Measurements from ENCODE around the gene MRPL46. TPM values are rescaled to one million over a fixed set of nuclear protein-coding genes. Genes with fewer than 3 reads are reported as not detected.

Gene MRPL46
- total and polyA plus RNA-seq, 2 of the 13 experiments (the other 11 are each of a cell fraction or from before 2014, with no cell fraction given): 62.9 to 79.2 TPM

DNA sequence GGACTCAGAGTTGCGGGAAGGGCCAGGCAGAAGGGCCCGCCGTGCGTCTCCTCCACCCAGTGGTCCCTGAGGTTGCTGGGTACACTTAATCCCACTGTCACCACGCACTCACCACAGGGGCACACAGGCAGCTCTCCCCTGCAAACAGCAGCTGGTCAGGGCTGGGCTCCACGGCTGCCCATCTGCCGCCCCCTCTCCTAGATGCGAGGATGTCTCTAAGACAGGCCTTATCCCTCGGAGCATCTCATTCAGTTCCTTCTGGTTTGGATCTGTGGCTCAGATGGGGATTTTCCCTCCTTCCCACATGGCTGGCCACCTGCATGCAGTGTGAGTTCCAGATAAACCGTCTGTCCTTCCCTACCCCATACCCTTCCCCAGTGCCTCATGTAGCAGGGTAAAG, 26.7 kb upstream of the MRPL46 start:
- FAIRE-seq (no peak), ATAC-seq (no peak), DNase-seq (ENCODE audit: low spot score) (no peak)
- Histone ChIP-seq H3K4me3 (replicated peaks in 1 of 3; ENCODE audit: insufficient read depth in 1 of 3, low read depth in 2 of 3, low read length in 3 of 3) (no peak overlapping the region), H2AFZ (ENCODE audit: low read length) (no peak overlapping the region), H3K4me1 (ENCODE audit: insufficient read depth, low read length) (peaks cover 12% of the 10 kb centered on the region), H3K9me3 (ENCODE audit: low read length) (no peaks in the 10 kb centered on the region), H3K4me2 (ENCODE audit: low read depth, low read length) (no peak overlapping the region), H3K79me2 (ENCODE audit: insufficient read depth, low read length) (no peaks in the 10 kb centered on the region), H3K36me3 (replicated peaks in 1 of 2; ENCODE audit: control insufficient read depth in 1 of 2, insufficient read depth in 2 of 2, low read length in 2 of 2) (no peaks in the 10 kb centered on the region), H4K20me1 (ENCODE audit: insufficient read depth, low read length) (no peaks in the 10 kb centered on the region), H3K27me3 (ENCODE audit: control insufficient read depth in 1 of 2, insufficient read depth in 2 of 2, low read length in 2 of 2) (no peaks in the 10 kb centered on the region), H3K9ac (ENCODE audit: insufficient read depth, low read depth, low read length) (no peak overlapping the region), H3K27ac (ENCODE audit: extremely low read length, insufficient read depth, low read length) (no peak overlapping the region)
- in situ Hi-C loops (cut with HindIII; ENCODE audit: extremely low pct_ligation_motif_present, low pct_unique_long_range_greater_than_20kb) (no loop called here), intact Hi-C loops (cut with micrococcal nuclease; ENCODE audit: unreplicated experiment) (no loop called here)
- BruUV-seq (replicated peaks): no TSS peak
- 87% methylated on average over 6 of the region's 10 CpGs for WGBS (ENCODE audit: low lambda C conversion rate)
- TF ChIP-seq, protein P1, sequence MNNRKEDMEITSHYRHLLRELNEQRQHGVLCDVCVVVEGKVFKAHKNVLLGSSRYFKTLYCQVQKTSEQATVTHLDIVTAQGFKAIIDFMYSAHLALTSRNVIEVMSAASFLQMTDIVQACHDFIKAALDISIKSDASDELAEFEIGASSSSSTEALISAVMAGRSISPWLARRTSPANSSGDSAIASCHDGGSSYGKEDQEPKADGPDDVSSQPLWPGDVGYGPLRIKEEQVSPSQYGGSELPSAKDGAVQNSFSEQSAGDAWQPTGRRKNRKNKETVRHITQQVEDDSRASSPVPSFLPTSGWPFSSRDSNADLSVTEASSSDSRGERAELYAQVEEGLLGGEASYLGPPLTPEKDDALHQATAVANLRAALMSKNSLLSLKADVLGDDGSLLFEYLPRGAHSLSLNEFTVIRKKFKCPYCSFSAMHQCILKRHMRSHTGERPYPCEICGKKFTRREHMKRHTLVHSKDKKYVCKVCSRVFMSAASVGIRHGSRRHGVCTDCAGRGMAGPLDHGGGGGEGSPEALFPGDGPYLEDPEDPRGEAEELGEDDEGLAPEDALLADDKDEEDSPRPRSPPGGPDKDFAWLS (CRISPR knock-in tag; IDR thresholded peaks at IDR 0.05; ENCODE audit: borderline replicate concordance): no peak
- TF ChIP-seq ZNF543 (CRISPR knock-in tag; IDR thresholded peaks at IDR 0.05): no peak
- no peak for TF ChIP-seq ZNF549 (CRISPR knock-in tag; IDR thresholded peaks at IDR 0.05)
- TF ChIP-seq, protein P2, sequence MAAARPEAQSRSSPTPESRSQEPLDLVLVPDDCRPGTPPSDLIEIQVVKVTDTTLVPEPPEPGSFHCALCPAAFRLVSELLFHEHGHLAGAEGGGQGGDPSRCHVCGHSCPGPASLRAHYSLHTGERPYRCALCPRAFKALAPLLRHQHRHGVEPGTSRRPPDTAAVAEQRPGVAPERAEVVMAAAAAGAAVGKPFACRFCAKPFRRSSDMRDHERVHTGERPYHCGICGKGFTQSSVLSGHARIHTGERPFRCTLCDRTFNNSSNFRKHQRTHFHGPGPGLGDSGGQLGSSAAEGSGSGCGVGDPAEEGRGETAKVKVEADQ (CRISPR knock-in tag; IDR thresholded peaks at IDR 0.05; ENCODE audit: borderline replicate concordance): no peak
- TF ChIP-seq ZNF724P (CRISPR knock-in tag; IDR thresholded peaks at IDR 0.05; ENCODE audit: borderline replicate concordance): no peak
- ChIA-PET POLR2A (interaction anchor here (0.7 kb wide), 1 partner anchor 46 kb away, joined by 3 read pairs; no protein-coding TSS in a partner anchor), CTCF (ENCODE audit: low intra/inter-chr PET ratio, low total read pairs) (no interaction called here)

DNA sequence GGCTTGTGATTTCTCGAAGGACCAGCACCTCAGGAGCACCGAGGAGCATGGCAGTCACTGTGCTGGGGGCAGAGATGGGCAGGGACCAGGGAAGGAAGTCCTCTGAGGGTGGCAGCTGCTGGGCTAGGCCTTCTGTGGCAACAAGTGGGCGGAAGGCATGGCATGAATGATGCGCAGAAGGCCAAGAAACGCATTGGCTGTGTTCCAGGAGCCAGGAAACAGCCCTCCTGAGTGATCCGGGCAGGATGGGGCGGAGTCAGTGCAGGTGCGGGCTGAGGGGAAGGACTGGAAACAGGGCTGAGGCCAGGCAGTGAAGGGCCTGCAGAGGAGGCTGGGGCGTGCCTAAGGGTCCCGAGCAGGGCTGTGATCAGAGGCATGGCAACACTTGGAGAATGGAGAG, 24.0 kb upstream of the MRPL46 start:
- POLR2A ChIA-PET: no interaction called here
- CTCF ChIA-PET (ENCODE audit: low intra/inter-chr PET ratio, low total read pairs): no interaction called here
- Histone ChIP-seq H2AFZ (ENCODE audit: low read length) (no peak overlapping the region), H3K36me3 (replicated peaks in 1 of 2; ENCODE audit: control insufficient read depth in 1 of 2, insufficient read depth in 2 of 2, low read length in 2 of 2) (no peaks in the 10 kb centered on the region), H3K9ac (ENCODE audit: insufficient read depth, low read depth, low read length) (no peak overlapping the region), H4K20me1 (ENCODE audit: insufficient read depth, low read length) (no peaks in the 10 kb centered on the region), H3K9me3 (ENCODE audit: low read length) (no peaks in the 10 kb centered on the region), H3K79me2 (ENCODE audit: insufficient read depth, low read length) (no peaks in the 10 kb centered on the region), H3K27me3 (ENCODE audit: control insufficient read depth in 1 of 2, insufficient read depth in 2 of 2, low read length in 2 of 2) (no peaks in the 10 kb centered on the region), H3K27ac (ENCODE audit: extremely low read length, insufficient read depth, low read length) (no peak overlapping the region), H3K4me2 (ENCODE audit: low read depth, low read length) (no peak overlapping the region), H3K4me3 (replicated peaks in 1 of 3; ENCODE audit: insufficient read depth in 1 of 3, low read depth in 2 of 3, low read length in 3 of 3) (no peak overlapping the region), H3K4me1 (ENCODE audit: insufficient read depth, low read length) (no peaks in the 10 kb centered on the region)
- FAIRE-seq (no peak), DNase-seq (ENCODE audit: low spot score) (no peak), ATAC-seq (no peak)
- WGBS (ENCODE audit: low lambda C conversion rate): 46% methylated on average over 8 of the region's 10 CpGs
- intact Hi-C loops (cut with micrococcal nuclease; ENCODE audit: unreplicated experiment) (no loop called here), in situ Hi-C loops (cut with HindIII; ENCODE audit: extremely low pct_ligation_motif_present, low pct_unique_long_range_greater_than_20kb) (no loop called here)
- BruUV-seq (replicated peaks): no TSS peak
- TF ChIP-seq ZNF331 (CRISPR knock-in tag; IDR thresholded peaks at IDR 0.05) (no peak), KAT2B (IDR thresholded peaks at IDR 0.05; ENCODE audit: borderline replicate concordance, low read depth, low read length) (no peak), ZNF615 (CRISPR knock-in tag; IDR thresholded peaks at IDR 0.05; ENCODE audit: borderline replicate concordance) (no peak), ZNF292 (CRISPR knock-in tag; IDR thresholded peaks at IDR 0.05; ENCODE audit: borderline replicate concordance, low read depth) (no peak), ZNF20 (CRISPR knock-in tag; IDR thresholded peaks at IDR 0.05) (no peak), ZNF430 (CRISPR knock-in tag; IDR thresholded peaks at IDR 0.05) (no peak), ZFY (CRISPR knock-in tag; IDR thresholded peaks at IDR 0.05) (no peak)
- TF ChIP-seq, protein P3, sequence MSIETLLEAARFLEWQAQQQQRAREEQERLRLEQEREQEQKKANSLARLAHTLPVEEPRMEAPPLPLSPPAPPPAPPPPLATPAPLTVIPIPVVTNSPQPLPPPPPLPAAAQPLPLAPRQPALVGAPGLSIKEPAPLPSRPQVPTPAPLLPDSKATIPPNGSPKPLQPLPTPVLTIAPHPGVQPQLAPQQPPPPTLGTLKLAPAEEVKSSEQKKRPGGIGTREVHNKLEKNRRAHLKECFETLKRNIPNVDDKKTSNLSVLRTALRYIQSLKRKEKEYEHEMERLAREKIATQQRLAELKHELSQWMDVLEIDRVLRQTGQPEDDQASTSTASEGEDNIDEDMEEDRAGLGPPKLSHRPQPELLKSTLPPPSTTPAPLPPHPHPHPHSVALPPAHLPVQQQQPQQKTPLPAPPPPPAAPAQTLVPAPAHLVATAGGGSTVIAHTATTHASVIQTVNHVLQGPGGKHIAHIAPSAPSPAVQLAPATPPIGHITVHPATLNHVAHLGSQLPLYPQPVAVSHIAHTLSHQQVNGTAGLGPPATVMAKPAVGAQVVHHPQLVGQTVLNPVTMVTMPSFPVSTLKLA (IDR thresholded peaks at IDR 0.05): no peak
